Psoas muscle (tissue), 8 donors: ENCODE results near the gene HTT. TPM values are rescaled to one million over a fixed set of nuclear protein-coding genes. Genes with fewer than 3 reads are reported as not detected.
"Not testable (repeated sequence)": the region's sequence is repeated elsewhere in the genome, so short reads cannot be mapped to it uniquely, and the experiment has no call there.

Experiments
- ATAC-seq, 4 donors: fragments of 200-7000 bp; cut with Tn5 transposase; one replicate each; pipeline ENCODE4 v1.9.1; 2020; ENCODE audit warnings: moderate library complexity in 3 of 4, mild to moderate bottlenecking in 2 of 4
- DNase-seq, 2 donors: peaks; one replicate each; pipeline ENCODE4 v3.0.0-alpha.2; 2020
- H3K27ac ChIP-seq: fragments of 200-600 bp; one replicate; pipeline ENCODE4 v1.8.0; 2022
- H3K27me3 ChIP-seq, 3 donors: fragments of 200-600 bp in 1 of 3; one replicate each; pipeline versions ENCODE4 v1.6.1 to v1.8.0; 2013 to 2022; ENCODE audit warnings: low read length in 2 of 3, mild to moderate bottlenecking in 2 of 3, moderate library complexity in 1 of 3; ENCODE audit not compliant: insufficient read depth in 3 of 3
- H3K36me3 ChIP-seq, 2 donors: fragments of 200-600 bp in 1 of 2; one replicate each; pipeline versions ENCODE4 v1.6.1 to v1.8.0; 2013 to 2022; ENCODE audit warnings: low read depth in 1 of 2, mild to moderate bottlenecking in 1 of 2, moderate library complexity in 1 of 2; ENCODE audit not compliant: insufficient read depth in 1 of 2
- H3K4me1 ChIP-seq: fragments of 200-600 bp; one replicate; pipeline ENCODE4 v1.8.0; 2022
- H3K4me3 ChIP-seq: fragments of 200-600 bp; one replicate; pipeline ENCODE4 v1.8.0; 2022; ENCODE audit warnings: mild to moderate bottlenecking
- H3K9me3 ChIP-seq: fragments of 200-600 bp; one replicate; pipeline ENCODE4 v1.8.0; 2022
- WGBS, 3 donors: extraction: QIAGEN DNeasy Blood & Tissue Kit; methylation state at CpG; one replicate each; pipeline versions ENCODE4 v1.1.6 to v1.1.7; 2013; 5-methylcytosine and 5-hydroxymethylcytosine counted together
- intact Hi-C, 2 donors: fragments of 100-400 bp; cut with DNase I; formaldehyde crosslinking; loops; one replicate each; pipeline versions ENCODE4 v1.11.0 to v1.14.2; 2022
- polyA plus RNA-seq, 3 donors: library from polyadenylated mRNA; stranded (reverse); fragments of 200-250 nt; gene quantifications; one replicate each; pipeline ENCODE4 v1.2.3, GENCODE V29; 2013
- total RNA-seq, 4 donors: library from RNA; stranded (reverse); fragmentation: NEBNext Ultra II Directional in 2 of 4; extraction: Animal tissue kit (Norgen Biotek cat#: 25700) in 2 of 4; gene quantifications; one replicate each; pipeline versions ENCODE4 v1.2.1 to v1.2.4, GENCODE V29; 2021 to 2023
- TF ChIP-seq, protein P1 (sequence below): fragments of 200-600 bp; IDR thresholded peaks from one replicate; pipeline ENCODE4 v1.8.0; 2022; ENCODE audit warnings: antibody characterized with exemption
- donor health status: healthy with polysubstance abuse.
- donor health status: DM: no; HTN: no; CAD: no; lungs with moderate emphysema.
- donor health status: Bipolar disorder and iron deficiency.
- donor health status: healthy.
- donor health status: DM: yes; HTN: yes; CAD: no.
- donor health status: DM: no; HTN: no; CAD: no.
- donor health status: DM: no; HTN: no; CAD: no.
- donor health status: DM: yes; HTN: yes; CAD: no.

Gene HTT
- total and polyA plus RNA-seq, 7 donors: 6.7 to 39.9 (median 29.6) TPM

DNA sequence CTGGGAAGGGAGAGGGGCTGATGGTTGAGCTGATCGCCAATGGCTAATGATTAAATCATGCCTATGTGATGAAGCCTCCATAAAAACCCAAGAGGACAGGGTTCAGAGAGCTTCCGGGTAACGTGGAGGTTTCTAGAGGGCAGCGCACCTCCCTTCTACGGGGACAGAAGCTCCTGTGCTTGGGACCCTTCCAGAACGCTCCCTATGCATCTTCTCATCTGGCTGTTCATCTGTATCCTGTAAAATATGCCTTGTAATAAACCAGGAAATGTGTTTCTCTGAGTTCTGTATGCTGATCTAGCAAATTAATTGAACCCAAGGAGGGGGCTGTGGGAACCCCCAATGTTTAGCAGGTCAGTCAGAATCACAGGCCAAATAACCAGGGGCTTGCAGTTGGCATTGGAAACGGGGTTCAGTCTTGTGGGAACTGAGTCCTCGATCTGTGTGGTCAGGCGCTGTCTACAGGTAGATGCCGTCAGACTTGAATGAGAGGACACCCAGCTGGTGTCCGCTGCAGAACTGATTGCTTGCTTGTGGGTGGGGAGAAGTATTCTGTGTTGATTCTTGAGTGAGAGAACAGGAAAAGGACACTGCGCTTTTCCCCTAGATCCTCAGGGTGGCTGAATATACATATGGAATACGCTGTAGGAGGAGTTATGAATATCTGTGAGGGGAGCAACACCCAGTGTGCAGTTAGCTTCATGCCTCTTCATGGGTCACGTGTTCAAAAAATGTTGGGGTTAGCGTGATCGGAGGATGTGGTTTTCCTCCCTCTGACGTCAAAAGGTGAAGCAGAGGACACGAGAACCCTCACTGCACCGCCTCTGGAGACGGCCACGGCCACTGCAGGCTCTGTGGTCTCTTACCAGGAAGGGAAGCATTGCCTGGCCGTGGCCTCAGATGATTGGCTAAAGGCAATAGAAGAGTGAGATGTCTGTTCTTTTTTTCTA, 29.3 kb upstream of the HTT start:
- H3K9me3 ChIP-seq: no peaks in the 10 kb centered on the region
- ATAC-seq: no peak
- H3K27me3 ChIP-seq: no peaks in the 10 kb centered on the region
- H3K4me1 ChIP-seq: peaks cover 3% of the 10 kb centered on the region
- 80 to 85% (median 83%) methylated on average over 22 of the region's 22 CpGs for WGBS, 3 donors
- peak; percentile 38 to 78 for DNase-seq
- H3K36me3 ChIP-seq: no peaks in the 10 kb centered on the region
- no peak overlapping the region for H3K4me3 ChIP-seq
- intact Hi-C loops: loop anchor here in 1 of 2 donors (5.0 kb wide), 1 partner anchor 78 kb away; no protein-coding TSS in a partner anchor
- H3K27ac ChIP-seq: no peak overlapping the region
- TF ChIP-seq, protein P1, sequence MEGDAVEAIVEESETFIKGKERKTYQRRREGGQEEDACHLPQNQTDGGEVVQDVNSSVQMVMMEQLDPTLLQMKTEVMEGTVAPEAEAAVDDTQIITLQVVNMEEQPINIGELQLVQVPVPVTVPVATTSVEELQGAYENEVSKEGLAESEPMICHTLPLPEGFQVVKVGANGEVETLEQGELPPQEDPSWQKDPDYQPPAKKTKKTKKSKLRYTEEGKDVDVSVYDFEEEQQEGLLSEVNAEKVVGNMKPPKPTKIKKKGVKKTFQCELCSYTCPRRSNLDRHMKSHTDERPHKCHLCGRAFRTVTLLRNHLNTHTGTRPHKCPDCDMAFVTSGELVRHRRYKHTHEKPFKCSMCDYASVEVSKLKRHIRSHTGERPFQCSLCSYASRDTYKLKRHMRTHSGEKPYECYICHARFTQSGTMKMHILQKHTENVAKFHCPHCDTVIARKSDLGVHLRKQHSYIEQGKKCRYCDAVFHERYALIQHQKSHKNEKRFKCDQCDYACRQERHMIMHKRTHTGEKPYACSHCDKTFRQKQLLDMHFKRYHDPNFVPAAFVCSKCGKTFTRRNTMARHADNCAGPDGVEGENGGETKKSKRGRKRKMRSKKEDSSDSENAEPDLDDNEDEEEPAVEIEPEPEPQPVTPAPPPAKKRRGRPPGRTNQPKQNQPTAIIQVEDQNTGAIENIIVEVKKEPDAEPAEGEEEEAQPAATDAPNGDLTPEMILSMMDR: no peak

DNA sequence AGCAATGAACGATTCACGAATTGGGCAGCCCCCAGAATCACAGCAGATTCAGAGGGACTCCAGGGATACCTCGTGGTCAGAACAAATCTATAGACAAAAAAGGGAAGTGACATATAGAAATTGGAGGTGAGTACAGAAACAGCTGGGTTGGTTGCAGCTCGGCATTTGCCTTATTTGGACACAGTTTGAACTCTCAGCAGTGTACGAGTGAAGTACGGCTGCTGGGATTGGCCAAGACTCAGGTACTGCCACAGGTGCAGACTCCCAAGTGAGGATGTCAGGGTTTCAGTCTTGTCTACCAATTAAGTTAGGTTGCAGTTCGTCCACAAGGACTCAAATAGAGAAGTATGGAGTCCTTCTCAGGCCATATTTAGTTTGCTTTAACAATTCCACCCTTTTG, 28.3 kb upstream of the HTT start:
- intact Hi-C loops: no loop called here
- H3K4me1 ChIP-seq: peaks cover 3% of the 10 kb centered on the region
- DNase-seq: no peak

DNA sequence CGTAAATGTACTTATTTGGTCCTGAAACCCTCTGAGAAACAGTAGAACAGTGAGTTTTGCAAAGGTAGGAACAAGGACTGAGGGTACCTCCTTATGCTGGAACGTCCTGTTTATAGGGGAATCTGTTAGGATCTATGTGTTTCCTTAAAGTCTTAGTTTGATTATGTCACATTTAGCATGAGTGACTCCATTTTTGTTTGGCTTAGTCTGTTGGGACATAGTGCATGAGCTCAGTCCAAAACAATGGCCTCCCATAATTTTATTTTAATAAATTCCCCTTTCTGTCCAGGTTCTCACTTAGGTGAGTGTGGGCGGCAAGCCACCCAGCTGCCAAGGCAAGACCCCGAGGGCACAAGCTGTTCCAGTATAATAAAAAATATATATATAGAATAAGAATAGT, 27.9 kb upstream of the HTT start:
- no peak for DNase-seq
- Histone ChIP-seq H3K4me3 (no peak overlapping the region), H3K4me1 (peaks cover 3% of the 10 kb centered on the region), H3K9me3 (no peaks in the 10 kb centered on the region), H3K36me3 (no peaks in the 10 kb centered on the region), H3K27me3 (no peaks in the 10 kb centered on the region), H3K27ac (no peak overlapping the region)
- 84 to 90% (median 88%) methylated on average over 4 of the region's 4 CpGs for WGBS, 3 donors
- TF ChIP-seq, protein P1: no peak
- intact Hi-C loops: no loop called here
- ATAC-seq: no peak

More for the DNA sequence above, 28.3 kb upstream of the HTT start:
- H3K36me3 ChIP-seq: no peaks in the 10 kb centered on the region
- WGBS, 3 donors: 72 to 80% (median 77%) methylated on average over 7 of the region's 7 CpGs
- no peaks in the 10 kb centered on the region for H3K27me3 ChIP-seq
- H3K27ac ChIP-seq: no peak overlapping the region
- ATAC-seq: no peak
- no peaks in the 10 kb centered on the region for H3K9me3 ChIP-seq
- TF ChIP-seq, protein P1: no peak
- no peak overlapping the region for H3K4me3 ChIP-seq

DNA sequence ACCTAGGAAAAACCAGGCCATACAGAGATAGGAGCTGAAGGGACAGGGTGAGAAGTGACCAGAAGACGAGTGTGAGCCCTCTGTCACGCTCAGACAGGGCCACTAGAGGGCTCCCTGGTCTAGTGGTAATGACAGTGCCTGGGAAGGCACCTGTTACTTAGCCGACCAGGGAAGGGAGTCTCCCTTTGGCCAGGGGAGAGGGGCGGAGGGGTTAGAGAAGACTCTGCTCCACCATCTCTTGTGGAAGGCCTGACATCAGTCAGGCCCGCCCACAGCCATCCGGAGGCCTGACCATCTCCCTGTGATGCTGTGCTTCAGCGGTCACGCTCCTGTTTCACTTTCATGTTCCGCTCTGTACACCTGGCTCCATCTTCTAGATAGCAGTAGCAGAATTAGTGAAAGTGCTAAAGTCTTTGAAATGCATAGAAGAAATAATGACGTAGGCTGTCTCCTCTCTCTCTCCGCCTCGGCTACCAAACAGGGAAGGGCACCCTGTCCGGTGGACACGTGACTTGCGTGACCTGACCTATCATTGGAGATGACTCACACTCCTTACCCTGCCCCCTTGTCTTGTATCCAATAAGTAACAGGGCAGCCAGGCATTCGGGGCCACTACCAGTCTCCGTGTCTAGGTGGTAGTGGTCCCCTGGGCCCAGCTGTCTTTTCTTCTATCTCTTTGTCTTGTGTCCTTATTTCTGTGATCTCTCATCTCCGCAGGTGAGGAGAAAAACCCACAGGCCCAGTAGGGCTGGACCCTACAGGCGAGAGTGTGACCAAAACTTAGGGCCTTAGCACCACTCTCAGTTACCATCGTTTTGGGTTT, 26.8 kb upstream of the HTT start:
- H3K9me3 ChIP-seq: no peaks in the 10 kb centered on the region
- TF ChIP-seq, protein P1: peak; percentile 81
- 38 to 57% (median 44%) methylated on average over 20 of the region's 20 CpGs for WGBS, 3 donors
- H3K36me3 ChIP-seq: no peaks in the 10 kb centered on the region
- peak overlapping the region; percentile 61 for H3K4me3 ChIP-seq
- intact Hi-C loops: no loop called here
- peaks cover 3% of the 10 kb centered on the region for H3K4me1 ChIP-seq
- ATAC-seq (peak; percentile 92 to 96 (median 93)), DNase-seq (peak; percentile 74 to 86)
- H3K27me3 ChIP-seq: no peaks in the 10 kb centered on the region
- H3K27ac ChIP-seq: peak overlapping the region; percentile 71

DNA sequence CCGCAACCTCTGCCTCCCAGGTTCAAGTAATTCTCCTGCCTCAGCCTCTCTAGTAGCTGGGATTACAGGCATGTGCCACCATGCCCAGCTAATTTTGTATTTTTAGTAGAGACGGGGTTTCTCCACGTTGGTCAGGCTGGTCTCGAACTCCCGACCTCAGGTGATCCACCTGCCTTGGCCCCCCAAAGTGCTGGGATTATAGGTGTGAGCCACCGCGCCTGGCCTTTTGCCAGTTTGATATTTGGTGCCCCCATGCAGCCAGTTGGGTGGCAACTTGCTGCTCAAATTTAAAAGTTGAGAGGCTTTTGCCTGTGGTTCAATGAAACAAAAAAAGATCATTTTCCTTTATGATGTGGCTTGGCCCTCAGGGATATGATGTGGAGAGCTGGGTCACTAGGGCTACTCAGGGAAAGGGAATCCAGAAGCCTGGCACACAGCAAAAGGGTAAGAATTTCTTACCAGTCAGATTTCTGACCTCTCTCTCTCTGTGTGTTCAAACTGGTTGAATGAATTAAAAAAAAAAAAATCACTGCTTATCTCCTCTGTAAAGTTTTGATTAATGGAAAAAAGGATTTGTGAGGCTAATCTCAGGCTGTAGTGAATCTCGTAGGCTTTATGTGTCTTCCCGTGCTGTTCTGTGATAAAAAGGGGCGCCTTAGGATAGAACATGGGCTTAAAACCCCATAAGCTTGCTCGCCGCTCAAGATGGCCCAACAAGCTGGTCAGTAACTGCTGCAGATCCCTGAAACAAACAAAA, 23.2 kb upstream of the HTT start:
- H3K9me3 ChIP-seq, DNase-seq, H3K4me3 ChIP-seq, H3K4me1 ChIP-seq, H3K27ac ChIP-seq, H3K36me3 ChIP-seq, intact Hi-C loops, H3K27me3 ChIP-seq, ATAC-seq: not testable (repeated sequence)
- WGBS, 3 donors: 84 to 92% (median 87%) methylated on average over 8 to 11 of the region's 12 CpGs
